HEK293 (cell line): ENCODE data around the gene C7orf57.

Experiments
- CTCF ChIA-PET: fragments of 350-600 bp; formaldehyde crosslinking; extraction: SDS; loops from one replicate; lab custom pipeline; 2021; ENCODE audit warnings: antibody characterized with exemption; lab: Yijun Ruan, JAX
- POLR2A ChIA-PET: fragments of 300-600 bp; formaldehyde crosslinking; extraction: SDS; loops from one replicate; lab custom pipeline; 2020; ENCODE audit warnings: antibody characterized with exemption, inconsistent platforms; lab: Yijun Ruan, JAX
- H3K27ac ChIP-seq: fragments of 200-500 bp; sonication (Bioruptor generic); 2 replicates; pipeline ENCODE4 v1.5.1; 2014; ENCODE audit warnings: low read depth, low read length, control low read depth, inconsistent platforms; ENCODE audit errors: extremely low read depth
- H3K36me3 ChIP-seq, 2 experiments: fragments of 200-500 bp in 1 of 2; sonication (Bioruptor generic) in 1 of 2; 1 replicate in 1 of 2; 2 replicates in 1 of 2; pipeline ENCODE4 v1.5.1; 2014 to 2017; ENCODE audit warnings: inconsistent platforms in 2 of 2, low read length in 2 of 2; ENCODE audit not compliant: control insufficient read depth in 2 of 2, insufficient read depth in 1 of 2
- H3K4me1 ChIP-seq: fragments of 200-500 bp; sonication (Bioruptor generic); 2 replicates; pipeline ENCODE4 v1.5.1; 2014; ENCODE audit warnings: mild to moderate bottlenecking, low read length, inconsistent platforms; ENCODE audit not compliant: control insufficient read depth, insufficient read depth
- H3K4me3 ChIP-seq: 2 replicates; pipeline ENCODE4 v1.5.1; 2011; ENCODE audit warnings: low read depth, mild to moderate bottlenecking, control low read depth, low read length, moderate library complexity
- H3K9me3 ChIP-seq: fragments of 200-500 bp; sonication (Bioruptor generic); 2 replicates; pipeline ENCODE4 v1.5.1; 2014; ENCODE audit warnings: low read depth, low read length, inconsistent platforms; ENCODE audit not compliant: control insufficient read depth, insufficient read depth
- EGR2 ChIP-seq: fragments of 450-650 bp; formaldehyde crosslinking; IDR thresholded peaks from 2 replicates; pipeline ENCODE4 v1.5.1; 2016; ENCODE audit warnings: low read depth, missing biosample characterization, missing genetic modification characterization
- FEZF1 ChIP-seq: fragments of 450-650 bp; formaldehyde crosslinking; IDR thresholded peaks from 2 replicates; pipeline ENCODE4 v1.5.1; 2016; ENCODE audit warnings: missing biosample characterization, missing genetic modification characterization
- KLF10 ChIP-seq: fragments of 450-650 bp; IDR thresholded peaks from 2 replicates; pipeline ENCODE4 v1.5.1; 2018; ENCODE audit warnings: missing biosample characterization, mild to moderate bottlenecking, missing genetic modification characterization
- KLF16 ChIP-seq: fragments of 450-650 bp; formaldehyde crosslinking; IDR thresholded peaks from 2 replicates; pipeline ENCODE4 v1.5.1; 2017; ENCODE audit warnings: missing biosample characterization, missing genetic modification characterization
- SETDB1 ChIP-seq: IDR thresholded peaks from one replicate; pipeline ENCODE4 v1.6.1; 2017; ENCODE audit warnings: mild to moderate bottlenecking, low read length, moderate library complexity, mixed read lengths; ENCODE audit not compliant: insufficient read length
- TCF7L2 ChIP-seq: IDR thresholded peaks from 2 replicates; pipeline ENCODE4 v1.6.1; 2011; ENCODE audit warnings: low read depth, mild to moderate bottlenecking, inconsistent platforms, low read length, moderate library complexity, borderline replicate concordance
- YY1 ChIP-seq: fragments of 450-650 bp; formaldehyde crosslinking; IDR thresholded peaks from 2 replicates; pipeline ENCODE4 v1.5.1; 2018; ENCODE audit warnings: missing biosample characterization, missing genetic modification characterization
- ZFHX2 ChIP-seq: fragments of 450-650 bp; formaldehyde crosslinking; conservative IDR thresholded peaks from 2 replicates; pipeline ENCODE4 v1.5.1; 2016; ENCODE audit warnings: missing biosample characterization, missing genetic modification characterization
- ZFP37 ChIP-seq: fragments of 450-650 bp; formaldehyde crosslinking; IDR thresholded peaks from 2 replicates; pipeline ENCODE4 v1.5.1; 2016; ENCODE audit warnings: missing biosample characterization, missing genetic modification characterization
- ZNF146 ChIP-seq: fragments of 450-650 bp; formaldehyde crosslinking; IDR thresholded peaks from 2 replicates; pipeline ENCODE4 v1.5.1; 2016; ENCODE audit warnings: missing biosample characterization, missing genetic modification characterization
- ZNF394 ChIP-seq: fragments of 450-650 bp; formaldehyde crosslinking; IDR thresholded peaks from 2 replicates; pipeline ENCODE4 v1.5.1; 2016; ENCODE audit warnings: missing biosample characterization, missing genetic modification characterization, mild to moderate bottlenecking, moderate library complexity, borderline replicate concordance
- ZNF404 ChIP-seq: fragments of 450-650 bp; formaldehyde crosslinking; IDR thresholded peaks from 2 replicates; pipeline ENCODE4 v1.5.1; 2017; ENCODE audit warnings: missing biosample characterization, missing genetic modification characterization
- ZNF426 ChIP-seq: fragments of 450-650 bp; formaldehyde crosslinking; IDR thresholded peaks from 2 replicates; pipeline ENCODE4 v1.5.1; 2017; ENCODE audit warnings: missing biosample characterization, missing genetic modification characterization, mild to moderate bottlenecking, inconsistent platforms, moderate library complexity
- ZNF473 ChIP-seq: fragments of 450-650 bp; formaldehyde crosslinking; IDR thresholded peaks from 2 replicates; pipeline ENCODE4 v1.5.1; 2017; ENCODE audit warnings: missing biosample characterization, missing genetic modification characterization
- ZNF529 ChIP-seq: fragments of 450-650 bp; formaldehyde crosslinking; IDR thresholded peaks from 2 replicates; pipeline ENCODE4 v1.5.1; 2017; ENCODE audit warnings: missing genetic modification characterization, missing biosample characterization; ENCODE audit not compliant: insufficient replicate concordance
- ZNF558 ChIP-seq: fragments of 450-650 bp; formaldehyde crosslinking; IDR thresholded peaks from 2 replicates; pipeline ENCODE4 v1.5.1; 2016; ENCODE audit warnings: missing biosample characterization, missing genetic modification characterization
- ZNF561 ChIP-seq: fragments of 450-650 bp; IDR thresholded peaks from 2 replicates; pipeline ENCODE4 v1.5.1; 2018; ENCODE audit warnings: missing biosample characterization, missing genetic modification characterization, borderline replicate concordance
- ZNF621 ChIP-seq: fragments of 450-650 bp; formaldehyde crosslinking; IDR thresholded peaks from 2 replicates; pipeline ENCODE4 v1.5.1; 2017; ENCODE audit warnings: missing biosample characterization, missing genetic modification characterization
- ZNF629 ChIP-seq: fragments of 450-650 bp; formaldehyde crosslinking; IDR thresholded peaks from 2 replicates; pipeline ENCODE4 v1.5.1; 2017; ENCODE audit warnings: missing biosample characterization, missing genetic modification characterization
- ZNF654 ChIP-seq: fragments of 450-650 bp; formaldehyde crosslinking; IDR thresholded peaks from 2 replicates; pipeline ENCODE4 v1.5.1; 2016; ENCODE audit warnings: low read depth, missing biosample characterization, missing genetic modification characterization
- ZNF658 ChIP-seq: fragments of 450-650 bp; formaldehyde crosslinking; IDR thresholded peaks from 2 replicates; pipeline ENCODE4; 2016; ENCODE audit warnings: missing biosample characterization, missing genetic modification characterization
- TF ChIP-seq, protein P1 (sequence below): fragments of 450-650 bp; formaldehyde crosslinking; IDR thresholded peaks from 2 replicates; pipeline ENCODE4 v1.5.1; 2016; ENCODE audit warnings: missing biosample characterization, missing genetic modification characterization
- TF ChIP-seq, protein P2 (sequence below): fragments of 450-650 bp; formaldehyde crosslinking; IDR thresholded peaks from 2 replicates; pipeline ENCODE4 v1.5.1; 2016; ENCODE audit warnings: missing biosample characterization, missing genetic modification characterization
- TF ChIP-seq, protein P3 (sequence below): fragments of 450-650 bp; formaldehyde crosslinking; IDR thresholded peaks from 2 replicates; pipeline ENCODE4 v1.5.1; 2016; ENCODE audit warnings: missing biosample characterization, missing genetic modification characterization
- TF ChIP-seq, protein P4 (sequence below): fragments of 450-650 bp; formaldehyde crosslinking; IDR thresholded peaks from 2 replicates; pipeline ENCODE4 v1.5.1; 2016; ENCODE audit warnings: missing biosample characterization, missing genetic modification characterization

C7orf57 gene

DNA sequence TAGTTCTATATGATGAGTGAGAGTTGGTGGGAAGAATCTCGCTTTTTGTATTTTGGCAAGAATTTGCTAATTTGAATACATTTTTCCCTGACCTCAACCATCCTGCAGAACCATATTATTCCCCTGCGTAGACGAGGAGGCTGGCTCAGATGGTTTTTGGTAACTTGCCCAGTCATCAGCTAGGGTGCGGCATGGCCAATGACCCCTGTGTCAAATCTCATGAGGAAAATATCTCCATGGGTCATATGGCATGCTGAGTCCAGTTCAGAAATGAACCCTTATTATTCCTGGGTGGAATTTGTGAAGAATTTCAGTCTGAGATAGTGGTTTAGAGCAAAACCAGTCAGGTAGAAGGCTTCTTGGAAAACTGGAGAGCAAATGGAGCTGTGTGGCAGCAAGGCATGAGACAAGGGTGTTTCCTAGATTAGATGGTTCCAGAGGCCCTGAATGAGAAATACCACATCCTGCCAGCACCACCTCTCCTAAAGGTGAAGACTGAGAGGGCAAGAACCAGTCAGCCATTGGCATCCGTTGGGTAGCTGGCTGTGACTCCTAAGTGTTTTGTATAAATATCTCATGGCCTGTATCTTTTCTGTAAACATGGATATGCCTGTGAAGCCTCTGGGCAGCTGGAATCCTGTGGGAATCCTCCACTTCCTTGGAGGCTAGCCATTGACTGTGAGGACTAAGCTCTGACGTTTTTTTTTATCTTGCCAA lies 47.9 kb downstream of the C7orf57 start:
- peaks cover 10% of the 10 kb centered on the region for H3K4me1 ChIP-seq
- no peaks in the 10 kb centered on the region for H3K9me3 ChIP-seq
- POLR2A ChIA-PET: no interaction called here
- no peak overlapping the region for H3K4me3 ChIP-seq
- no peak overlapping the region for H3K27ac ChIP-seq
- no peaks in the 10 kb centered on the region for H3K36me3 ChIP-seq
- TF ChIP-seq, protein P1, sequence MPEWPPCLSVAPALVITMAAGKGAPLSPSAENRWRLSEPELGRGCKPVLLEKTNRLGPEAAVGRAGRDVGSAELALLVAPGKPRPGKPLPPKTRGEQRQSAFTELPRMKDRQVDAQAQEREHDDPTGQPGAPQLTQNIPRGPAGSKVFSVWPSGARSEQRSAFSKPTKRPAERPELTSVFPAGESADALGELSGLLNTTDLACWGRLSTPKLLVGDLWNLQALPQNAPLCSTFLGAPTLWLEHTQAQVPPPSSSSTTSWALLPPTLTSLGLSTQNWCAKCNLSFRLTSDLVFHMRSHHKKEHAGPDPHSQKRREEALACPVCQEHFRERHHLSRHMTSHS (tag by site-specific recombination): no peak
- no peak for TF ChIP-seq ZNF426 (tag by site-specific recombination)
- TF ChIP-seq YY1: no peak
- no peak for TF ChIP-seq ZNF404
- no peak for TF ChIP-seq ZNF558 (tag by site-specific recombination)
- TF ChIP-seq ZNF529: no peak
- TF ChIP-seq ZNF146: no peak
- TF ChIP-seq, protein P2, sequence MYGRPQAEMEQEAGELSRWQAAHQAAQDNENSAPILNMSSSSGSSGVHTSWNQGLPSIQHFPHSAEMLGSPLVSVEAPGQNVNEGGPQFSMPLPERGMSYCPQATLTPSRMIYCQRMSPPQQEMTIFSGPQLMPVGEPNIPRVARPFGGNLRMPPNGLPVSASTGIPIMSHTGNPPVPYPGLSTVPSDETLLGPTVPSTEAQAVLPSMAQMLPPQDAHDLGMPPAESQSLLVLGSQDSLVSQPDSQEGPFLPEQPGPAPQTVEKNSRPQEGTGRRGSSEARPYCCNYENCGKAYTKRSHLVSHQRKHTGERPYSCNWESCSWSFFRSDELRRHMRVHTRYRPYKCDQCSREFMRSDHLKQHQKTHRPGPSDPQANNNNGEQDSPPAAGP (tag by site-specific recombination): no peak
- TF ChIP-seq KLF10 (tag by site-specific recombination): no peak
- TF ChIP-seq ZFHX2: no peak
- no peak for TF ChIP-seq KLF16 (tag by site-specific recombination)
- TF ChIP-seq ZNF621 (tag by site-specific recombination): no peak
- TF ChIP-seq EGR2: no peak
- TF ChIP-seq, protein P3, sequence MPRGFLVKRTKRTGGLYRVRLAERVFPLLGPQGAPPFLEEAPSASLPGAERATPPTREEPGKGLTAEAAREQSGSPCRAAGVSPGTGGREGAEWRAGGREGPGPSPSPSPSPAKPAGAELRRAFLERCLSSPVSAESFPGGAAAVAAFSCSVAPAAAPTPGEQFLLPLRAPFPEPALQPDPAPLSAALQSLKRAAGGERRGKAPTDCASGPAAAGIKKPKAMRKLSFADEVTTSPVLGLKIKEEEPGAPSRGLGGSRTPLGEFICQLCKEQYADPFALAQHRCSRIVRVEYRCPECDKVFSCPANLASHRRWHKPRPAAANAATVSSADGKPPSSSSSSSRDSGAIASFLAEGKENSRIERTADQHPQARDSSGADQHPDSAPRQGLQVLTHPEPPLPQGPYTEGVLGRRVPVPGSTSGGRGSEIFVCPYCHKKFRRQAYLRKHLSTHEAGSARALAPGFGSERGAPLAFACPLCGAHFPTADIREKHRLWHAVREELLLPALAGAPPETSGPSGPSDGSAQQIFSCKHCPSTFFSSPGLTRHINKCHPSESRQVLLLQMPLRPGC (tag by site-specific recombination): no peak
- TF ChIP-seq ZNF394 (tag by site-specific recombination): no peak
- CTCF ChIA-PET: interaction anchor here (0.6 to 1.3 kb wide), 2 partner anchors 139 to 481 kb away, joined by 4 read pairs; no protein-coding TSS in a partner anchor

DNA sequence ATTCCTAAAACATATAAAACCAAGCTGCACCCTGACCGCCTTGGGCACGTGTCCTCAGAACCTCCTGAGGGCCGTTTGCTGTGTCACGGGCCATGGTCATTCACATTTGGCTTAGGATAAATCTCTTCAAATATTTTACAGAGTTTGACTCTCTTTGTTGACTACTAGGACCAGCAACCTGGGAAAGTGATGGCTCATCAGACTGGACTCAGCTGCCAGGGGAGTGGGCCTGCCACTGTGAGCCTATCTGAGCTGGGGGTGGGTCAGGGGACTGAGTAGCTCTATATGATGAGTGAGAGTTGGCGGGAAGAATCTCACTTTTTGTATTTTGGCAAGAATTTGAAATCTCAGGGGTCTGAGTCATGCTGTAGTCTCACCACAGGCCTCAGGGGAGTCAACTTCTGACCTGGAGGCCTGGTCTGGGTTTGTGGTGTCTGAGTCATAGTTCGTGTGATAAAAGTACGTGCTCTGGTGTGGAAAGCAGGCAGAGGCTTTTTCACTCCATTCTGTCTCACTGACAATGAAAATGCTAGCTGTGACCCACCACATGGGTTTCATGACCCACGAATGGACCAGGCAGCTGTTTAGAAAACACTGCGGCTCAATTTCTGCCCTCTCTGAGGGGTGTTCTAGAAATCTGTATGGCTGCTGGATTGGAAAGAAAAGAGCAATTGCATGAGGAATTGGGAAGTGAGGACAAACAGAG lies 49.5 kb downstream of the C7orf57 start:
- ChIA-PET POLR2A (interaction anchor here (0.6 to 1.8 kb wide), 3 partner anchors 9 to 84 kb away, joined by 3 to 5 read pairs (median 3); no protein-coding TSS in a partner anchor), CTCF (interaction anchor here (0.6 to 1.8 kb wide), 3 partner anchors 25 to 93 kb away, joined by 3 to 6 read pairs (median 4); no protein-coding TSS in a partner anchor)
- Histone ChIP-seq H3K27ac (peak overlapping the region; percentile 64), H3K4me3 (no peak overlapping the region), H3K4me1 (peaks cover 10% of the 10 kb centered on the region), H3K9me3 (no peaks in the 10 kb centered on the region), H3K36me3 (no peaks in the 10 kb centered on the region)
- no peak for TF ChIP-seq ZNF473 (tag by site-specific recombination)
- no peak for TF ChIP-seq ZNF561 (tag by site-specific recombination)
- peak; percentile 81 for TF ChIP-seq ZNF629 (tag by site-specific recombination)
- no peak for TF ChIP-seq ZFP37 (tag by site-specific recombination)
- peak; percentile 69 for TF ChIP-seq FEZF1
- TF ChIP-seq ZNF658 (tag by site-specific recombination): no peak
- TF ChIP-seq, protein P4, sequence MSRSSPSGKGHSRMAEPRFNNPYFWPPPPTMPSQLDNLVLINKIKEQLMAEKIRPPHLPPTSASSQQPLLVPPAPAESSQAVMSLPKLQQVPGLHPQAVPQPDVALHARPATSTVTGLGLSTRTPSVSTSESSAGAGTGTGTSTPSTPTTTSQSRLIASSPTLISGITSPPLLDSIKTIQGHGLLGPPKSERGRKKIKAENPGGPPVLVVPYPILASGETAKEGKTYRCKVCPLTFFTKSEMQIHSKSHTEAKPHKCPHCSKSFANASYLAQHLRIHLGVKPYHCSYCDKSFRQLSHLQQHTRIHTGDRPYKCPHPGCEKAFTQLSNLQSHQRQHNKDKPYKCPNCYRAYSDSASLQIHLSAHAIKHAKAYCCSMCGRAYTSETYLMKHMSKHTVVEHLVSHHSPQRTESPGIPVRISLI (tag by site-specific recombination): peak; percentile 50; the same call in 1 of the 2 replicates
- no peak for TF ChIP-seq SETDB1
- TF ChIP-seq TCF7L2: no peak
- TF ChIP-seq ZNF654 (tag by site-specific recombination): no peak
